Astrocyte (in vitro differentiated cells and primary cell): Measurements from ENCODE around the gene HTR2B.

Experiments used
- EZH2 ChIP-seq: IDR thresholded peaks from 2 replicates; pipeline ENCODE4 v1.6.1; 2012; ENCODE audit warnings: mild to moderate bottlenecking, low read length, inconsistent platforms; ENCODE audit not compliant: insufficient read depth
- TF ChIP-seq, protein P1 (sequence below): IDR thresholded peaks from 2 replicates; pipeline ENCODE4 v1.5.1; 2011; ENCODE audit warnings: low read depth, mild to moderate bottlenecking, inconsistent platforms, low read length, moderate library complexity; ENCODE audit not compliant: insufficient read depth

DNA sequence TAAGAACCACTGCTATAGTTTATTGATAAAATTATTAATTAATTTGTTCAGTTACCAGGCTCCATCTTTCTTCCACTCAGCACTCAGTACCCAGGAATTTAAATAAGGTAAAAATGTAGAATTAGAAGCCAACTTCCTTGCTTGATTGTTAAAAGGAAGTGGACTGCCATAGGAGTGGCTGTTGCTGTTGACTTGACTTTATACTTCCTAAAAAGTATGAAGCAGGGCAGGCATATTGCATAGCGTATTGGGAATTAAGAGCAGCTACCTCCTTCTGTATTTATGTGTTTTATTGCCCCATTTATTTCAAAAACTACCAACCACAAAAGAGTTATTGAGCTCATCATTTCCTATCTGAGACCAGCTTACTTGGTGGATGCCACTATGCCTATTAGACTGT is 40.3 kb downstream of the HTR2B start:
- TF ChIP-seq, protein P1, sequence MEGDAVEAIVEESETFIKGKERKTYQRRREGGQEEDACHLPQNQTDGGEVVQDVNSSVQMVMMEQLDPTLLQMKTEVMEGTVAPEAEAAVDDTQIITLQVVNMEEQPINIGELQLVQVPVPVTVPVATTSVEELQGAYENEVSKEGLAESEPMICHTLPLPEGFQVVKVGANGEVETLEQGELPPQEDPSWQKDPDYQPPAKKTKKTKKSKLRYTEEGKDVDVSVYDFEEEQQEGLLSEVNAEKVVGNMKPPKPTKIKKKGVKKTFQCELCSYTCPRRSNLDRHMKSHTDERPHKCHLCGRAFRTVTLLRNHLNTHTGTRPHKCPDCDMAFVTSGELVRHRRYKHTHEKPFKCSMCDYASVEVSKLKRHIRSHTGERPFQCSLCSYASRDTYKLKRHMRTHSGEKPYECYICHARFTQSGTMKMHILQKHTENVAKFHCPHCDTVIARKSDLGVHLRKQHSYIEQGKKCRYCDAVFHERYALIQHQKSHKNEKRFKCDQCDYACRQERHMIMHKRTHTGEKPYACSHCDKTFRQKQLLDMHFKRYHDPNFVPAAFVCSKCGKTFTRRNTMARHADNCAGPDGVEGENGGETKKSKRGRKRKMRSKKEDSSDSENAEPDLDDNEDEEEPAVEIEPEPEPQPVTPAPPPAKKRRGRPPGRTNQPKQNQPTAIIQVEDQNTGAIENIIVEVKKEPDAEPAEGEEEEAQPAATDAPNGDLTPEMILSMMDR, result no peak
- no peak for TF ChIP-seq EZH2
